Tibial nerve (tissue), 4 donors: Measurements from ENCODE around the gene MAP4K3. TPM values are rescaled to one million over a fixed set of nuclear protein-coding genes. Genes with fewer than 3 reads are reported as not detected.
A peak's percentile ranks its signal among the peaks of the same experiment; 100 is the strongest.

Source experiments
- DNase-seq, 2 donors: peaks; one replicate each; pipeline ENCODE4 v3.0.0-alpha.2; 2019; ENCODE audit warnings: low spot score in 2 of 2
- H3K27ac ChIP-seq, 4 donors: fragments of 200-600 bp; sonication (generic) in 3 of 4; one replicate each; pipeline ENCODE4 v1.5.1; 2017 to 2019; ENCODE audit warnings: mild to moderate bottlenecking in 1 of 4
- H3K27me3 ChIP-seq, 2 donors: fragments of 200-600 bp; sonication (generic) in 1 of 2; one replicate each; pipeline versions ENCODE4 v1.5.1 to v1.6.0; 2017 to 2019
- H3K36me3 ChIP-seq, 3 donors: fragments of 200-600 bp; sonication (generic); one replicate each; pipeline ENCODE4 v1.5.1; 2018 to 2019
- H3K4me1 ChIP-seq, 4 donors: fragments of 200-600 bp; sonication (generic) in 3 of 4; one replicate each; pipeline ENCODE4 v1.5.1; 2017 to 2019
- H3K4me3 ChIP-seq, 4 donors: fragments of 200-600 bp; sonication (generic) in 3 of 4; one replicate each; pipeline ENCODE4 v1.5.1; 2017 to 2019; ENCODE audit warnings: mild to moderate bottlenecking in 1 of 4, moderate library complexity in 1 of 4
- H3K9me3 ChIP-seq, 4 donors: fragments of 200-600 bp; sonication (generic) in 3 of 4; one replicate each; pipeline ENCODE4 v1.5.1; 2017 to 2019
- CTCF ChIP-seq, 5 experiments: fragments of 200-600 bp in 3 of 5; fragments of 450-650 bp in 2 of 5; sonication (generic) in 3 of 5; IDR thresholded peaks; one replicate each; pipeline ENCODE4 v1.5.1; 2016 to 2019; ENCODE audit warnings: antibody characterized with exemption in 5 of 5, mild to moderate bottlenecking in 3 of 5, moderate library complexity in 2 of 5
- EP300 ChIP-seq, 2 donors: sonication (generic); formaldehyde crosslinking; IDR thresholded peaks; one replicate each; pipeline ENCODE4 v1.6.1; 2017; ENCODE audit warnings: antibody characterized with exemption in 2 of 2, mild to moderate bottlenecking in 1 of 2
- POLR2A ChIP-seq, 2 donors: fragments of 450-650 bp; IDR thresholded peaks; one replicate each; pipeline ENCODE4 v1.6.1; 2017; ENCODE audit warnings: antibody characterized with exemption in 2 of 2, mild to moderate bottlenecking in 2 of 2, moderate library complexity in 2 of 2
- WGBS, 2 donors: methylation state at CpG; one replicate each; pipeline ENCODE4 v1.1.5; 2018; 5-methylcytosine and 5-hydroxymethylcytosine counted together
- total RNA-seq, 4 donors: library from RNA; depleted of rRNA; stranded (reverse); fragments of >200 nt; gene quantifications; one replicate each; pipeline ENCODE4 v1.1.0, GENCODE V29; 2016

MAP4K3 gene
- total RNA-seq: 100 to 1,000 TPM in 1 of 4 donors, 10 to 100 TPM in 3; 54.4 to 102 (median 60.2) TPM

- Histone ChIP-seq H3K27ac (peak within 1 kb of the TSS; percentile 91 to 99 (median 97)), H3K9me3 (no peaks in the 10 kb centered on the region), H3K27me3 (no peaks in the 10 kb centered on the region), H3K36me3 (no peaks in the 10 kb centered on the region), H3K4me3 (peak within 1 kb of the TSS; percentile 85 to 98 (median 96)), H3K4me1 (peaks cover 5 to 63% (median 21%) of the 10 kb centered on the region in 4 donors)
- WGBS, 2 donors: 0% methylated on average over 51 to 64 of the region's 109 CpGs
- TF ChIP-seq POLR2A (IDR thresholded peaks at IDR 0.05) (peak; percentile 91 to 92), EP300 (IDR thresholded peaks at IDR 0.05) (peak in 1 of 2 donors; percentile 85), CTCF (IDR thresholded peaks at IDR 0.05) (peak in 1 of 5 experiments; percentile 44)
- DNase-seq: peak; percentile 77 to 85
Observed at GRCh38 chr2:39436592-39437521, at the start of gene MAP4K3. Gene MAP4K3 (minus strand): TSS chr2:39437285. CDS start chr2:39436987, 298 bp downstream.

- Histone ChIP-seq H3K27me3 (no peaks in the 10 kb centered on the region), H3K36me3 (no peaks in the 10 kb centered on the region), H3K9me3 (no peaks in the 10 kb centered on the region), H3K4me1 (peaks cover 0 to 3% (median 0%) of the 10 kb centered on the region in 4 donors), H3K4me3 (no peak overlapping the region), H3K27ac (no peak overlapping the region)
- TF ChIP-seq CTCF (IDR thresholded peaks at IDR 0.05) (no peak), EP300 (IDR thresholded peaks at IDR 0.05) (no peak)
- 85 to 92% methylated on average over 2 of the region's 2 CpGs for WGBS, 2 donors
- DNase-seq: no peak
Observed at GRCh38 chr2:39486071-39486470, 49.0 kb upstream of the MAP4K3 start.

GRCh38 chr2:39484620-39485495 is 47.8 kb upstream of the MAP4K3 start:
- 56 to 62% methylated on average over 3 of the region's 3 CpGs for WGBS, 2 donors
- Histone ChIP-seq H3K27me3 (no peaks in the 10 kb centered on the region), H3K4me3 (no peak overlapping the region), H3K9me3 (no peaks in the 10 kb centered on the region), H3K4me1 (peaks cover 0 to 3% (median 0%) of the 10 kb centered on the region in 4 donors), H3K27ac (no peak overlapping the region), H3K36me3 (no peaks in the 10 kb centered on the region)
- no peak for DNase-seq
- TF ChIP-seq CTCF (IDR thresholded peaks at IDR 0.05): no peak
- TF ChIP-seq POLR2A (IDR thresholded peaks at IDR 0.05): no peak
- TF ChIP-seq EP300 (IDR thresholded peaks at IDR 0.05): no peak

- Histone ChIP-seq H3K4me1 (peaks cover 0 to 3% (median 0%) of the 10 kb centered on the region in 4 donors), H3K27me3 (no peaks in the 10 kb centered on the region), H3K27ac (no peak overlapping the region), H3K36me3 (no peaks in the 10 kb centered on the region), H3K9me3 (no peaks in the 10 kb centered on the region), H3K4me3 (no peak overlapping the region)
- DNase-seq: no peak
- no peak for TF ChIP-seq CTCF (IDR thresholded peaks at IDR 0.05)
Observed at GRCh38 chr2:39484206-39484605, 47.1 kb upstream of the MAP4K3 start.
